HEK293 (cell line): ENCODE data around the gene SLC39A1.

Experiments used
- KLF1 ChIP-seq: fragments of 450-650 bp; formaldehyde crosslinking; IDR thresholded peaks from 2 replicates; pipeline ENCODE4 v1.5.1; 2016; ENCODE audit warnings: missing biosample characterization, missing genetic modification characterization
- ZBTB21 ChIP-seq: fragments of 450-650 bp; formaldehyde crosslinking; IDR thresholded peaks from 2 replicates; pipeline ENCODE4 v1.5.1; 2017; ENCODE audit warnings: missing biosample characterization, missing genetic modification characterization
- ZFP41 ChIP-seq: fragments of 450-650 bp; formaldehyde crosslinking; IDR thresholded peaks from 2 replicates; pipeline ENCODE4 v1.5.1; 2016; ENCODE audit warnings: missing biosample characterization, missing genetic modification characterization, borderline replicate concordance
- ZNF121 ChIP-seq: fragments of 450-650 bp; formaldehyde crosslinking; IDR thresholded peaks from 2 replicates; pipeline ENCODE4 v1.5.1; 2016; ENCODE audit warnings: missing biosample characterization, missing genetic modification characterization
- ZNF184 ChIP-seq: fragments of 450-650 bp; IDR thresholded peaks from 2 replicates; pipeline ENCODE4 v1.5.1; 2018; ENCODE audit warnings: missing biosample characterization, mild to moderate bottlenecking, missing genetic modification characterization
- ZXDB ChIP-seq: fragments of 450-650 bp; formaldehyde crosslinking; IDR thresholded peaks from 2 replicates; pipeline ENCODE4 v1.5.1; 2016; ENCODE audit warnings: missing biosample characterization, missing genetic modification characterization
- TF ChIP-seq, protein P1 (sequence below): fragments of 450-650 bp; formaldehyde crosslinking; IDR thresholded peaks from 2 replicates; pipeline ENCODE4 v1.5.1; 2016; ENCODE audit warnings: missing biosample characterization, missing genetic modification characterization
- TF ChIP-seq, protein P2 (sequence below): fragments of 450-650 bp; formaldehyde crosslinking; IDR thresholded peaks from 2 replicates; pipeline ENCODE4 v1.5.1; 2016; ENCODE audit warnings: missing biosample characterization, missing genetic modification characterization, low read depth
- TF ChIP-seq, protein P3 (sequence below): fragments of 450-650 bp; formaldehyde crosslinking; IDR thresholded peaks from 2 replicates; pipeline ENCODE4 v1.5.1; 2016; ENCODE audit warnings: missing biosample characterization, missing genetic modification characterization

DNA sequence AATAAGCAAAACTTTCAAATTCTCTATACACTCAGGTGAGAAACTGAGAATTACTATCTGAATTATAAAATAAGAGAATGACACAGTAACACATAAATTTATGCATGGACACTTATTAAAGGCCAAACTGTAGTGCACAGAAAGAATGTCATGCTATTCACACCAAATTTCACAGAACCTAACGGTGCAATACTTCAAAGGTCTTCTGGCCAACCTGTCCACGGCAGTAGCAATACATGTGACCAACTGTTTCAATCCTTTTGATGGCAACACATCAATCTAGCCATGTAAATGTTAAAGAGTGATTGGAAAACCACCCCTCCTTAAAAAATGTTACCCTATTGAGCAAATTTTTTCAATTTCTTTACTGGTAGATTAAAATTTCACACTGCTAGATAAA, 51.0 kb downstream of the SLC39A1 start:
- no peak for TF ChIP-seq ZNF184
- no peak for TF ChIP-seq ZFP41 (tag by site-specific recombination)
- TF ChIP-seq, protein P1, sequence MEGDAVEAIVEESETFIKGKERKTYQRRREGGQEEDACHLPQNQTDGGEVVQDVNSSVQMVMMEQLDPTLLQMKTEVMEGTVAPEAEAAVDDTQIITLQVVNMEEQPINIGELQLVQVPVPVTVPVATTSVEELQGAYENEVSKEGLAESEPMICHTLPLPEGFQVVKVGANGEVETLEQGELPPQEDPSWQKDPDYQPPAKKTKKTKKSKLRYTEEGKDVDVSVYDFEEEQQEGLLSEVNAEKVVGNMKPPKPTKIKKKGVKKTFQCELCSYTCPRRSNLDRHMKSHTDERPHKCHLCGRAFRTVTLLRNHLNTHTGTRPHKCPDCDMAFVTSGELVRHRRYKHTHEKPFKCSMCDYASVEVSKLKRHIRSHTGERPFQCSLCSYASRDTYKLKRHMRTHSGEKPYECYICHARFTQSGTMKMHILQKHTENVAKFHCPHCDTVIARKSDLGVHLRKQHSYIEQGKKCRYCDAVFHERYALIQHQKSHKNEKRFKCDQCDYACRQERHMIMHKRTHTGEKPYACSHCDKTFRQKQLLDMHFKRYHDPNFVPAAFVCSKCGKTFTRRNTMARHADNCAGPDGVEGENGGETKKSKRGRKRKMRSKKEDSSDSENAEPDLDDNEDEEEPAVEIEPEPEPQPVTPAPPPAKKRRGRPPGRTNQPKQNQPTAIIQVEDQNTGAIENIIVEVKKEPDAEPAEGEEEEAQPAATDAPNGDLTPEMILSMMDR (tag by site-specific recombination): no peak
- TF ChIP-seq, protein P2, sequence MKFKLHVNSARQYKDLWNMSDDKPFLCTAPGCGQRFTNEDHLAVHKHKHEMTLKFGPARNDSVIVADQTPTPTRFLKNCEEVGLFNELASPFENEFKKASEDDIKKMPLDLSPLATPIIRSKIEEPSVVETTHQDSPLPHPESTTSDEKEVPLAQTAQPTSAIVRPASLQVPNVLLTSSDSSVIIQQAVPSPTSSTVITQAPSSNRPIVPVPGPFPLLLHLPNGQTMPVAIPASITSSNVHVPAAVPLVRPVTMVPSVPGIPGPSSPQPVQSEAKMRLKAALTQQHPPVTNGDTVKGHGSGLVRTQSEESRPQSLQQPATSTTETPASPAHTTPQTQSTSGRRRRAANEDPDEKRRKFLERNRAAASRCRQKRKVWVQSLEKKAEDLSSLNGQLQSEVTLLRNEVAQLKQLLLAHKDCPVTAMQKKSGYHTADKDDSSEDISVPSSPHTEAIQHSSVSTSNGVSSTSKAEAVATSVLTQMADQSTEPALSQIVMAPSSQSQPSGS: no peak
- TF ChIP-seq ZXDB (tag by site-specific recombination): no peak
- TF ChIP-seq, protein P3, sequence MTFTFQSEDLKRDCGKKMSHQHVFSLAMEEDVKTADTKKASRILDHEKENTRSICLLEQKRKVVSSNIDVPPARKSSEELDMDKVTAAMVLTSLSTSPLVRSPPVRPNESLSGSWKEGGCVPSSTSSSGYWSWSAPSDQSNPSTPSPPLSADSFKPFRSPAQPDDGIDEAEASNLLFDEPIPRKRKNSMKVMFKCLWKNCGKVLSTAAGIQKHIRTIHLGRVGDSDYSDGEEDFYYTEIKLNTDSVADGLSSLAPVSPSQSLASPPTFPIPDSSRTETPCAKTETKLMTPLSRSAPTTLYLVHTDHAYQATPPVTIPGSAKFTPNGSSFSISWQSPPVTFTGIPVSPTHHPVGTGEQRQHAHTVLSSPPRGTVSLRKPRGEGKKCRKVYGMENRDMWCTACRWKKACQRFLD: no peak
- no peak for TF ChIP-seq ZNF121 (tag by site-specific recombination)
- TF ChIP-seq ZBTB21 (tag by site-specific recombination): no peak
- no peak for TF ChIP-seq KLF1 (tag by site-specific recombination)
